HepG2 (cell line): ENCODE results near the gene SLC29A2. TPM values are rescaled to one million over a fixed set of nuclear protein-coding genes. Genes with fewer than 3 reads are reported as not detected.

Source experiments
- ATAC-seq: fragments of 200-7000 bp; cut with Tn5 transposase; 3 replicates; pipeline ENCODE4 v1.9.1; 2020; ENCODE audit warnings: mild to moderate bottlenecking, moderate library complexity
- BruUV-seq: library from RNA; stranded (reverse); fragments of 400-500 nt; replicated peaks from 2 replicates; lab custom pipeline; 2021; lab: Mats Ljungman, UMichigan
- CTCF ChIA-PET: fragments of 300-600 bp; formaldehyde crosslinking; extraction: SDS; loops from one replicate; lab custom pipeline; 2021; ENCODE audit warnings: low total read pairs, inconsistent platforms, low intra/inter-chr PET ratio; lab: Yijun Ruan, JAX
- POLR2A ChIA-PET: fragments of 350-600 bp; sonication (Branson Sonifier 250); formaldehyde crosslinking; loops from one replicate; lab custom pipeline; 2020; ENCODE audit warnings: antibody characterized with exemption, inconsistent platforms; lab: Yijun Ruan, JAX
- DNase-seq: peaks from one replicate; pipeline ENCODE4 v3.0.0-alpha.2; 2015; ENCODE audit warnings: low spot score
- FAIRE-seq: peaks from 3 replicates; lab custom pipeline; 2011; peaks lifted over from hg19 to GRCh38; lab: Jason Lieb, UNC
- H2AFZ ChIP-seq: one replicate; pipeline ENCODE4 v1.6.1; 2011; ENCODE audit warnings: low read length, inconsistent platforms
- H3K27ac ChIP-seq: fragments of 300-600 bp; 3 replicates; pipeline ENCODE4 v1.8.0; 2011; ENCODE audit warnings: mixed run types, mild to moderate bottlenecking, mixed read lengths, low read length, inconsistent platforms; ENCODE audit not compliant: insufficient read depth; ENCODE audit errors: extremely low read length
- H3K27me3 ChIP-seq, 2 experiments: fragments of 200-600 bp in 1 of 2; 2 replicates in 1 of 2; 3 replicates in 1 of 2; pipeline versions ENCODE4 v1.6.0 to v1.8.0; 2011; ENCODE audit warnings: low read length in 2 of 2, mild to moderate bottlenecking in 2 of 2, moderate library complexity in 2 of 2, inconsistent platforms in 1 of 2; ENCODE audit not compliant: insufficient read depth in 2 of 2, control insufficient read depth in 1 of 2
- H3K36me3 ChIP-seq, 2 experiments: fragments of 200-600 bp in 1 of 2; replicated peaks in 1 of 2; 2 replicates in 1 of 2; 3 replicates in 1 of 2; pipeline versions ENCODE4 v1.5.1 to v1.8.0; 2011; ENCODE audit warnings: low read length in 2 of 2, inconsistent platforms in 1 of 2; ENCODE audit not compliant: insufficient read depth in 2 of 2, control insufficient read depth in 1 of 2
- H3K4me1 ChIP-seq: 2 replicates; pipeline ENCODE4 v1.5.1; 2012; ENCODE audit warnings: low read length, inconsistent platforms; ENCODE audit not compliant: insufficient read depth
- H3K4me2 ChIP-seq: 2 replicates; pipeline ENCODE4 v1.6.0; 2011; ENCODE audit warnings: low read depth, low read length, inconsistent platforms
- H3K4me3 ChIP-seq, 3 experiments: fragments of 200-600 bp in 1 of 3; sonication (generic), shearing (Covaris generic) in 1 of 3; replicated peaks in 1 of 3; 2 replicates each; pipeline ENCODE4 v1.5.1; 2011 to 2016; ENCODE audit warnings: low read length in 3 of 3, inconsistent platforms in 2 of 3, low read depth in 2 of 3, mild to moderate bottlenecking in 2 of 3, control low read depth in 1 of 3, mixed read lengths in 1 of 3; ENCODE audit not compliant: insufficient read depth in 1 of 3
- H3K79me2 ChIP-seq: one replicate; pipeline ENCODE4 v1.6.1; 2011; ENCODE audit warnings: low read length, inconsistent platforms; ENCODE audit not compliant: insufficient read depth
- H3K9ac ChIP-seq: 2 replicates; pipeline ENCODE4 v1.6.0; 2011; ENCODE audit warnings: mild to moderate bottlenecking, low read depth, low read length, inconsistent platforms; ENCODE audit not compliant: insufficient read depth
- H3K9me3 ChIP-seq: 2 replicates; pipeline ENCODE4 v1.5.1; 2012; ENCODE audit warnings: mild to moderate bottlenecking, low read length
- H4K20me1 ChIP-seq: 2 replicates; pipeline ENCODE4 v1.6.0; 2011; ENCODE audit warnings: inconsistent platforms, mild to moderate bottlenecking, low read length, moderate library complexity; ENCODE audit not compliant: insufficient read depth
- E2F5 ChIP-seq: sonication (generic); formaldehyde crosslinking; conservative IDR thresholded peaks from 2 replicates; pipeline ENCODE4 v1.4.0; 2020; ENCODE audit warnings: missing genetic modification reagents
- ETV6 ChIP-seq: sonication (generic); formaldehyde crosslinking; conservative IDR thresholded peaks from 2 replicates; pipeline ENCODE4 v1.4.0; 2020; ENCODE audit warnings: missing genetic modification reagents
- FIP1L1 ChIP-seq: fragments of 200-400 bp; formaldehyde crosslinking; IDR thresholded peaks from 2 replicates; pipeline ENCODE4 v1.6.1; 2018; ENCODE audit warnings: low read depth, mild to moderate bottlenecking, low read length, moderate library complexity, borderline replicate concordance; ENCODE audit not compliant: insufficient read depth
- GTF2F1 ChIP-seq: fragments of 150-350 bp; IDR thresholded peaks from 2 replicates; pipeline ENCODE4 v1.6.1; 2014; ENCODE audit warnings: low read length
- LRRFIP1 ChIP-seq: sonication (generic); formaldehyde crosslinking; conservative IDR thresholded peaks from 2 replicates; pipeline ENCODE4 v1.4.0; 2020; ENCODE audit warnings: missing genetic modification reagents
- MIER2 ChIP-seq: IDR thresholded peaks from 2 replicates; pipeline ENCODE4 v1.6.1; 2016; ENCODE audit warnings: missing biosample characterization, missing genetic modification reagents
- PHB2 ChIP-seq: fragments of 450-650 bp; IDR thresholded peaks from 2 replicates; pipeline ENCODE4 v1.6.1; 2018; ENCODE audit not compliant: partially characterized antibody
- RBM39 ChIP-seq: fragments of 200-400 bp; formaldehyde crosslinking; IDR thresholded peaks from one replicate; pipeline ENCODE4 v1.6.1; 2018; ENCODE audit warnings: antibody characterized with exemption, mild to moderate bottlenecking, low read depth, low read length; ENCODE audit not compliant: poor library complexity, severe bottlenecking
- RELA ChIP-seq: sonication (generic); formaldehyde crosslinking; IDR thresholded peaks from 2 replicates; pipeline ENCODE4 v1.4.0; 2020; ENCODE audit warnings: missing genetic modification reagents
- ZBTB38 ChIP-seq: sonication (generic); formaldehyde crosslinking; IDR thresholded peaks from 2 replicates; pipeline ENCODE4 v1.5.1; 2020; ENCODE audit warnings: mild to moderate bottlenecking, missing genetic modification reagents
- ZNF17 ChIP-seq: sonication (generic); formaldehyde crosslinking; IDR thresholded peaks from 2 replicates; pipeline ENCODE4 v1.5.0; 2020; ENCODE audit warnings: mild to moderate bottlenecking, missing genetic modification reagents
- ZNF24 ChIP-seq: fragments of 450-650 bp; IDR thresholded peaks from 2 replicates; pipeline ENCODE4 v1.6.1; 2017; ENCODE audit warnings: antibody characterized with exemption, mild to moderate bottlenecking
- ZNF687 ChIP-seq: sonication (generic); formaldehyde crosslinking; IDR thresholded peaks from 2 replicates; pipeline ENCODE4 v1.5.1; 2020; ENCODE audit warnings: mild to moderate bottlenecking, missing genetic modification reagents, moderate library complexity
- ZNF777 ChIP-seq: sonication (generic); formaldehyde crosslinking; IDR thresholded peaks from 2 replicates; pipeline ENCODE4 v1.4.0; 2020; ENCODE audit warnings: missing genetic modification reagents
- WGBS: methylation state at CpG from one replicate; pipeline ENCODE4 v1.1.6; 2017; ENCODE audit warnings: low lambda C conversion rate; 5-methylcytosine and 5-hydroxymethylcytosine counted together
- in situ Hi-C: cut with HindIII; loops from 2 replicates; pipeline ENCODE4 v1.10.0; 2017; ENCODE audit warnings: low pct_unique_long_range_greater_than_20kb; ENCODE audit not compliant: extremely low pct_ligation_motif_present
- intact Hi-C: fragments of 100-400 bp; cut with micrococcal nuclease; formaldehyde crosslinking; loops from one replicate; pipeline ENCODE4 v1.10.0; 2022; ENCODE audit not compliant: unreplicated experiment
- polyA plus RNA-seq, 8 experiments: library from polyadenylated mRNA; depleted of rRNA in 3 of 8; stranded (reverse) in 7 of 8; unstranded in 1 of 8; fragments of >200 nt; fragmentation: Illumina TruSeq in 4 of 8; extraction: Trizol in 4 of 8; gene quantifications; 2 replicates each; pipeline versions ENCODE4 v1.2.1 to v1.2.3, GENCODE V29; 2011 to 2016; ENCODE audit warnings: low read depth in 4 of 8, missing spikeins in 1 of 8, mixed read lengths in 1 of 8; ENCODE audit not compliant: insufficient read depth in 1 of 8
- total RNA-seq, 5 experiments: library from RNA; depleted of rRNA; stranded (reverse); fragments of >200 nt; fragmentation: Illumina TruSeq; extraction: Trizol; gene quantifications; 2 replicates each; pipeline ENCODE4 v1.2.3, GENCODE V29; 2016; ENCODE audit warnings: low read depth in 1 of 5

The SLC29A2 gene
- total and polyA plus RNA-seq, 2 of the 13 experiments (the other 11 are each of a cell fraction or from before 2014, with no cell fraction given), result 0.63 to 0.66 TPM

GRCh38 chr11:66325263-66325671, 46.3 kb downstream of the SLC29A2 start (continued):
- TF ChIP-seq ZNF687 (CRISPR knock-in tag) (0 out of 2 replicates have a peak, but pooled peaks have one; percentile 5), ZNF24 (no peak), ZNF777 (no peak)

- no peak overlapping the region for H3K27ac ChIP-seq
- H3K4me3 ChIP-seq, result no peak overlapping the region
- no peaks in the 10 kb centered on the region for H4K20me1 ChIP-seq
- no peaks in the 10 kb centered on the region for H3K36me3 ChIP-seq
- intact Hi-C loops, result loop anchor here (5.0 kb wide), 1 partner anchor 542 kb away; the partner anchor contains the start of gene AP5B1
- H3K4me2 ChIP-seq, result no peak overlapping the region
- FAIRE-seq (no peak), ATAC-seq (no peak), DNase-seq (no peak)
- no TSS peak for BruUV-seq
- H3K9me3 ChIP-seq, result no peaks in the 10 kb centered on the region
- in situ Hi-C loops, result loop anchor here (5.0 kb wide), 1 partner anchor 32 kb away; the partner anchor contains the start of gene TMEM151A
- H3K4me1 ChIP-seq, result peaks cover 63% of the 10 kb centered on the region
- no peak overlapping the region for H2AFZ ChIP-seq
- H3K79me2 ChIP-seq, result no peaks in the 10 kb centered on the region
- H3K27me3 ChIP-seq, result peaks cover 0 to 24% of the 10 kb centered on the region in 2 experiments; a peak in 3 of 5 replicates
- no peak overlapping the region for H3K9ac ChIP-seq
- 3% methylated on average over 10 of the region's 10 CpGs for WGBS
- no peak for TF ChIP-seq ZBTB38 (CRISPR knock-in tag)
- TF ChIP-seq RBM39, result no peak
- no peak for TF ChIP-seq LRRFIP1 (CRISPR knock-in tag)
- no peak for TF ChIP-seq E2F5
- no peak for TF ChIP-seq MIER2 (CRISPR knock-in tag)
- no peak for TF ChIP-seq ETV6
- TF ChIP-seq GTF2F1, result no peak
- TF ChIP-seq FIP1L1, result no peak
- TF ChIP-seq ZNF17 (CRISPR knock-in tag), result no peak
- TF ChIP-seq PHB2, result no peak
- no peak for TF ChIP-seq RELA (CRISPR knock-in tag)
- CTCF ChIA-PET, result interaction anchor here (1.8 kb wide), 1 partner anchor 13 kb away, joined by 4 read pairs; no protein-coding TSS in a partner anchor
- POLR2A ChIA-PET, result interaction anchor here (1.1 to 1.8 kb wide), 2 partner anchors 11 to 12 kb away, joined by 3 to 5 read pairs; no protein-coding TSS in a partner anchor
These were observed 46.9 kb downstream of the SLC29A2 start for GRCh38 chr11:66324664-66325063.
